ENCODE results near the gene VAT1L. TPM values are rescaled to one million over a fixed set of nuclear protein-coding genes. Genes with fewer than 3 reads are reported as not detected.

The VAT1L gene
- total and polyA plus RNA-seq, 10 of the 15 experiments (the other 5 are each of a cell fraction or from before 2014, with no cell fraction given) = 0.06 to 0.18 (median 0.10) TPM; not detected in 5

DNA sequence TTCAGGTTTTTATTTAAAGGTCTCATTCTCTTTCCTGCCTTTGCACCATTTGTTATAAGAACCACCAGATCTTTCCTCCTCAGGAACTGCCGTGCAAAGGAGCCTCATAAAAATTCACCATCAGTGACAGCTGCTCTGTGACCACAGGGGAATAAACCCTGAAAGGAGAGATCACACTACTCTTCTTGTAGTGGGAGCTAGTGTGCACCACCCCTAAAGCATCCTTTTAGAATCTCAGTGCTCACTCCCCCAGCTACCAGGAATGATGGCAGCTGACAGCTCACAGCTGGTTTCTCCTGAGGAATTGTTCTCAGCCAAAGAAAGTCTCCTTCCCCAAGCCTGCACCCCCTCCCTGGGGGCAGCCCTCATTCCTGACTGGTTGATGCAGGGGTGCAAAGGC is 18.7 kb downstream of the VAT1L start:
- SMC1A ChIA-PET (ENCODE audit: uncharacterized antibody, unreplicated experiment) = no interaction called here
- in situ Hi-C loops (cut with MboI) (no loop called here), intact Hi-C loops (cut with micrococcal nuclease; ENCODE audit: unreplicated experiment) (no loop called here)
- no peak for ATAC-seq
- CTCF ChIA-PET = no interaction called here
- Histone ChIP-seq H3K9me3 (replicated peaks; ENCODE audit: control insufficient read depth, insufficient read depth, low read length) (no peaks in the 10 kb centered on the region), H4K20me1 (ENCODE audit: control insufficient read depth, insufficient read depth) (no peaks in the 10 kb centered on the region), H3K4me3 (no peak overlapping the region), H3K27me3 (replicated peaks in 1 of 2; ENCODE audit: control insufficient read depth in 2 of 2, insufficient read depth in 2 of 2, low read length in 1 of 2) (no peaks in the 10 kb centered on the region), H3K27ac (ENCODE audit: control insufficient read depth, insufficient read depth) (no peak overlapping the region), H3K9ac (ENCODE audit: control insufficient read depth, insufficient read depth, low read length) (no peak overlapping the region), H2AFZ (ENCODE audit: control insufficient read depth, low read depth, low read length) (no peak overlapping the region), H3K79me2 (ENCODE audit: control insufficient read depth, insufficient read depth, low read length) (no peaks in the 10 kb centered on the region), H3K36me3 (ENCODE audit: control insufficient read depth in 2 of 2, insufficient read depth in 2 of 2, low read length in 1 of 2) (no peaks in the 10 kb centered on the region), H3K4me2 (ENCODE audit: control insufficient read depth, insufficient read depth) (no peak overlapping the region), H3K4me1 (ENCODE audit: control insufficient read depth, insufficient read depth, low read length) (no peaks in the 10 kb centered on the region)
- RAD21 ChIA-PET (ENCODE audit: unreplicated experiment) = no interaction called here
- DNase-seq (ENCODE audit: low read depth, low spot score) = no peak
- WGBS (ENCODE audit: insufficient coverage, insufficient replicate concordance, low lambda C conversion rate, missing lambda C conversion rate) = 9% methylated on average over 1 of the region's 1 CpG
- no peak for TF ChIP-seq POU2F2 (IDR thresholded peaks at IDR 0.05; ENCODE audit: borderline replicate concordance, low read depth, low read length)
- no peak for TF ChIP-seq ATF7 (IDR thresholded peaks at IDR 0.05; ENCODE audit: low read depth)
- no peak for TF ChIP-seq YY1 (IDR thresholded peaks at IDR 0.05; ENCODE audit: low read depth, low read length)
- TF ChIP-seq POLR2AphosphoS5 (IDR thresholded peaks at IDR 0.05; ENCODE audit: low read length) = no peak
- no peak for TF ChIP-seq HCFC1 (IDR thresholded peaks at IDR 0.05; ENCODE audit: low read length)
- no peak for TF ChIP-seq TCF12 (IDR thresholded peaks at IDR 0.05; ENCODE audit: low read depth, low read length)
- TF ChIP-seq, protein P1, sequence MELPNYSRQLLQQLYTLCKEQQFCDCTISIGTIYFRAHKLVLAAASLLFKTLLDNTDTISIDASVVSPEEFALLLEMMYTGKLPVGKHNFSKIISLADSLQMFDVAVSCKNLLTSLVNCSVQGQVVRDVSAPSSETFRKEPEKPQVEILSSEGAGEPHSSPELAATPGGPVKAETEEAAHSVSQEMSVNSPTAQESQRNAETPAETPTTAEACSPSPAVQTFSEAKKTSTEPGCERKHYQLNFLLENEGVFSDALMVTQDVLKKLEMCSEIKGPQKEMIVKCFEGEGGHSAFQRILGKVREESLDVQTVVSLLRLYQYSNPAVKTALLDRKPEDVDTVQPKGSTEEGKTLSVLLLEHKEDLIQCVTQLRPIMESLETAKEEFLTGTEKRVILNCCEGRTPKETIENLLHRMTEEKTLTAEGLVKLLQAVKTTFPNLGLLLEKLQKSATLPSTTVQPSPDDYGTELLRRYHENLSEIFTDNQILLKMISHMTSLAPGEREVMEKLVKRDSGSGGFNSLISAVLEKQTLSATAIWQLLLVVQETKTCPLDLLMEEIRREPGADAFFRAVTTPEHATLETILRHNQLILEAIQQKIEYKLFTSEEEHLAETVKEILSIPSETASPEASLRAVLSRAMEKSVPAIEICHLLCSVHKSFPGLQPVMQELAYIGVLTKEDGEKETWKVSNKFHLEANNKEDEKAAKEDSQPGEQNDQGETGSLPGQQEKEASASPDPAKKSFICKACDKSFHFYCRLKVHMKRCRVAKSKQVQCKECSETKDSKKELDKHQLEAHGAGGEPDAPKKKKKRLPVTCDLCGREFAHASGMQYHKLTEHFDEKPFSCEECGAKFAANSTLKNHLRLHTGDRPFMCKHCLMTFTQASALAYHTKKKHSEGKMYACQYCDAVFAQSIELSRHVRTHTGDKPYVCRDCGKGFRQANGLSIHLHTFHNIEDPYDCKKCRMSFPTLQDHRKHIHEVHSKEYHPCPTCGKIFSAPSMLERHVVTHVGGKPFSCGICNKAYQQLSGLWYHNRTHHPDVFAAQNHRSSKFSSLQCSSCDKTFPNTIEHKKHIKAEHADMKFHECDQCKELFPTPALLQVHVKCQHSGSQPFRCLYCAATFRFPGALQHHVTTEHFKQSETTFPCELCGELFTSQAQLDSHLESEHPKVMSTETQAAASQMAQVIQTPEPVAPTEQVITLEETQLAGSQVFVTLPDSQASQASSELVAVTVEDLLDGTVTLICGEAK (IDR thresholded peaks at IDR 0.05; ENCODE audit: borderline replicate concordance) = no peak
- no peak for TF ChIP-seq BHLHE40 (IDR thresholded peaks at IDR 0.05; ENCODE audit: borderline replicate concordance in 1 of 2, low read depth in 2 of 2, low read length in 1 of 2)
- TF ChIP-seq, protein P2, sequence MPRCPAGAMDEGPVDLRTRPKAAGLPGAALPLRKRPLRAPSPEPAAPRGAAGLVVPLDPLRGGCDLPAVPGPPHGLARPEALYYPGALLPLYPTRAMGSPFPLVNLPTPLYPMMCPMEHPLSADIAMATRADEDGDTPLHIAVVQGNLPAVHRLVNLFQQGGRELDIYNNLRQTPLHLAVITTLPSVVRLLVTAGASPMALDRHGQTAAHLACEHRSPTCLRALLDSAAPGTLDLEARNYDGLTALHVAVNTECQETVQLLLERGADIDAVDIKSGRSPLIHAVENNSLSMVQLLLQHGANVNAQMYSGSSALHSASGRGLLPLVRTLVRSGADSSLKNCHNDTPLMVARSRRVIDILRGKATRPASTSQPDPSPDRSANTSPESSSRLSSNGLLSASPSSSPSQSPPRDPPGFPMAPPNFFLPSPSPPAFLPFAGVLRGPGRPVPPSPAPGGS (IDR thresholded peaks at IDR 0.05; ENCODE audit: borderline replicate concordance, insufficient read depth, low read depth, low read length, poor library complexity, severe bottlenecking) = no peak
- TF ChIP-seq SPI1 (IDR thresholded peaks at IDR 0.05; ENCODE audit: borderline replicate concordance, insufficient read depth, low read depth, low read length) = no peak
- TF ChIP-seq TARDBP (IDR thresholded peaks at IDR 0.05; ENCODE audit: borderline replicate concordance) = no peak
- no peak for TF ChIP-seq RELA (IDR thresholded peaks at IDR 0.05; ENCODE audit: borderline replicate concordance, partially characterized antibody)
- TF ChIP-seq, protein P3, sequence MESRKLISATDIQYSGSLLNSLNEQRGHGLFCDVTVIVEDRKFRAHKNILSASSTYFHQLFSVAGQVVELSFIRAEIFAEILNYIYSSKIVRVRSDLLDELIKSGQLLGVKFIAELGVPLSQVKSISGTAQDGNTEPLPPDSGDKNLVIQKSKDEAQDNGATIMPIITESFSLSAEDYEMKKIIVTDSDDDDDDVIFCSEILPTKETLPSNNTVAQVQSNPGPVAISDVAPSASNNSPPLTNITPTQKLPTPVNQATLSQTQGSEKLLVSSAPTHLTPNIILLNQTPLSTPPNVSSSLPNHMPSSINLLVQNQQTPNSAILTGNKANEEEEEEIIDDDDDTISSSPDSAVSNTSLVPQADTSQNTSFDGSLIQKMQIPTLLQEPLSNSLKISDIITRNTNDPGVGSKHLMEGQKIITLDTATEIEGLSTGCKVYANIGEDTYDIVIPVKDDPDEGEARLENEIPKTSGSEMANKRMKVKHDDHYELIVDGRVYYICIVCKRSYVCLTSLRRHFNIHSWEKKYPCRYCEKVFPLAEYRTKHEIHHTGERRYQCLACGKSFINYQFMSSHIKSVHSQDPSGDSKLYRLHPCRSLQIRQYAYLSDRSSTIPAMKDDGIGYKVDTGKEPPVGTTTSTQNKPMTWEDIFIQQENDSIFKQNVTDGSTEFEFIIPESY (IDR thresholded peaks at IDR 0.05) = no peak
- no peak for TF ChIP-seq FOXK2 (IDR thresholded peaks at IDR 0.05)
- TF ChIP-seq SIN3A (IDR thresholded peaks at IDR 0.05; ENCODE audit: low read depth, low read length) = no peak
- TF ChIP-seq BCL11A (IDR thresholded peaks at IDR 0.05; ENCODE audit: low read depth, low read length) = no peak
- no peak for TF ChIP-seq SMAD1 (IDR thresholded peaks at IDR 0.05; ENCODE audit: low read depth, partially characterized antibody)
- TF ChIP-seq EZH2 (IDR thresholded peaks at IDR 0.05; ENCODE audit: borderline replicate concordance, control insufficient read depth, low read depth, low read length) = no peak
- no TSS peak for BruUV-seq (replicated peaks)
- no peak for FAIRE-seq
- POLR2A ChIA-PET = no interaction called here
